GM12878 (cell line): ENCODE data around the gene NLGN3. TPM values are rescaled to one million over a fixed set of nuclear protein-coding genes. Genes with fewer than 3 reads are reported as not detected.
A peak's percentile ranks its signal among the peaks of the same experiment; 100 is the strongest.

Source experiments
- ATF7 ChIP-seq: fragments of 450-650 bp; IDR thresholded peaks from 2 replicates; pipeline ENCODE4 v1.6.1; 2016; ENCODE audit warnings: low read depth, mild to moderate bottlenecking
- BACH1 ChIP-seq: fragments of 450-650 bp; IDR thresholded peaks from 2 replicates; pipeline ENCODE4 v1.6.1; 2017; ENCODE audit warnings: mild to moderate bottlenecking, borderline replicate concordance
- CBFB ChIP-seq: IDR thresholded peaks from 2 replicates; pipeline ENCODE4 v1.6.1; 2016; ENCODE audit warnings: antibody characterized with exemption, low read depth
- CEBPB ChIP-seq, 2 experiments: fragments of 150-350 bp in 1 of 2; IDR thresholded peaks; 2 replicates each; pipeline ENCODE4 v1.6.1; 2012 to 2014; ENCODE audit warnings: low read depth in 2 of 2, low read length in 2 of 2, borderline replicate concordance in 1 of 2, inconsistent platforms in 1 of 2
- DPF2 ChIP-seq: fragments of 450-650 bp; IDR thresholded peaks from 2 replicates; pipeline ENCODE4 v1.6.1; 2017; ENCODE audit warnings: mild to moderate bottlenecking
- FOS ChIP-seq: IDR thresholded peaks from 3 replicates; pipeline ENCODE4 v1.6.1; 2011; ENCODE audit warnings: borderline replicate concordance; ENCODE audit not compliant: insufficient read length; ENCODE audit errors: extremely low read depth
- GABPA ChIP-seq: IDR thresholded peaks from 2 replicates; pipeline ENCODE4 v1.6.1; 2014; ENCODE audit warnings: antibody characterized with exemption, low read depth, mild to moderate bottlenecking, inconsistent platforms
- IKZF1 ChIP-seq: fragments of 450-650 bp; conservative IDR thresholded peaks from 2 replicates; pipeline ENCODE4 v1.6.1; 2017; ENCODE audit warnings: antibody characterized with exemption, mild to moderate bottlenecking
- JUND ChIP-seq: IDR thresholded peaks from 2 replicates; pipeline ENCODE4 v1.6.1; 2012; ENCODE audit warnings: low read depth, mild to moderate bottlenecking, low read length, improper control_type of control experiment, moderate library complexity
- KDM1A ChIP-seq: fragments of 200-600 bp; sonication (generic); IDR thresholded peaks from 2 replicates; pipeline ENCODE4 v1.6.1; 2016; ENCODE audit warnings: borderline replicate concordance
- MXI1 ChIP-seq: fragments of 150-350 bp; IDR thresholded peaks from 2 replicates; pipeline ENCODE4 v1.6.1; 2011; ENCODE audit warnings: low read depth, mild to moderate bottlenecking, inconsistent platforms, low read length, improper control_type of control experiment
- NFYB ChIP-seq: IDR thresholded peaks from 2 replicates; pipeline ENCODE4 v1.6.1; 2011; ENCODE audit warnings: low read depth, mild to moderate bottlenecking, low read length, improper control_type of control experiment, moderate library complexity; ENCODE audit not compliant: insufficient read depth
- PKNOX1 ChIP-seq: fragments of 450-650 bp; IDR thresholded peaks from 2 replicates; pipeline ENCODE4 v1.6.1; 2016; ENCODE audit warnings: mild to moderate bottlenecking
- SMAD5 ChIP-seq: IDR thresholded peaks from 2 replicates; pipeline ENCODE4 v1.6.1; 2016; ENCODE audit warnings: antibody characterized with exemption, low read depth
- SP1 ChIP-seq: IDR thresholded peaks from one replicate; pipeline ENCODE4 v1.6.1; 2011; ENCODE audit warnings: low read depth, low read length
- TCF12 ChIP-seq: IDR thresholded peaks from 2 replicates; pipeline ENCODE4 v1.6.1; 2011; ENCODE audit warnings: low read depth, mild to moderate bottlenecking, low read length
- ZNF592 ChIP-seq: fragments of 450-650 bp; IDR thresholded peaks from 2 replicates; pipeline ENCODE4 v1.6.1; 2017; ENCODE audit warnings: mild to moderate bottlenecking, moderate library complexity
- polyA plus RNA-seq, 11 experiments: library from polyadenylated mRNA; depleted of rRNA in 4 of 11; unstranded in 6 of 11; stranded (reverse) in 5 of 11; fragments of >200 nt; fragmentation: Nextera tagmentation in 4 of 11; fragmentation: Illumina TruSeq in 1 of 11; extraction: Ambion mirVana in 4 of 11; extraction: Trizol in 1 of 11; gene quantifications; 1 replicate in 1 of 11; 2 replicates in 10 of 11; pipeline versions ENCODE4 v1.2.1 to v1.2.3, GENCODE V29; 2011 to 2016; ENCODE audit warnings: inconsistent platforms in 2 of 11, missing spikeins in 2 of 11, low read depth in 1 of 11
- total RNA-seq, 4 experiments: library from RNA; depleted of rRNA in 3 of 4; stranded (reverse); fragments of >200 nt in 3 of 4; fragmentation: Illumina TruSeq in 1 of 4; extraction: Trizol in 1 of 4; gene quantifications; 2 replicates each; pipeline versions ENCODE4 v1.2.1 to v1.2.3, GENCODE V29; 2013 to 2021
- TF ChIP-seq, protein P1 (sequence below): fragments of 450-650 bp; conservative IDR thresholded peaks from 2 replicates; pipeline ENCODE4 v1.6.1; 2017; ENCODE audit warnings: mild to moderate bottlenecking, moderate library complexity
- TF ChIP-seq, protein P2 (sequence below): IDR thresholded peaks from 2 replicates; pipeline ENCODE4 v1.6.1; 2012; ENCODE audit warnings: low read depth, low read length, improper control_type of control experiment
- TF ChIP-seq, protein P3 (sequence below): fragments of 450-650 bp; IDR thresholded peaks from 2 replicates; pipeline ENCODE4 v1.6.1; 2017; ENCODE audit warnings: mild to moderate bottlenecking, low read depth, inconsistent platforms; ENCODE audit not compliant: poor library complexity, severe bottlenecking

Gene NLGN3
- total and polyA plus RNA-seq, 10 of the 15 experiments (the other 5 are each of a cell fraction or from before 2014, with no cell fraction given) = 0.07 to 0.73 (median 0.28) TPM

- TF ChIP-seq, protein P1, sequence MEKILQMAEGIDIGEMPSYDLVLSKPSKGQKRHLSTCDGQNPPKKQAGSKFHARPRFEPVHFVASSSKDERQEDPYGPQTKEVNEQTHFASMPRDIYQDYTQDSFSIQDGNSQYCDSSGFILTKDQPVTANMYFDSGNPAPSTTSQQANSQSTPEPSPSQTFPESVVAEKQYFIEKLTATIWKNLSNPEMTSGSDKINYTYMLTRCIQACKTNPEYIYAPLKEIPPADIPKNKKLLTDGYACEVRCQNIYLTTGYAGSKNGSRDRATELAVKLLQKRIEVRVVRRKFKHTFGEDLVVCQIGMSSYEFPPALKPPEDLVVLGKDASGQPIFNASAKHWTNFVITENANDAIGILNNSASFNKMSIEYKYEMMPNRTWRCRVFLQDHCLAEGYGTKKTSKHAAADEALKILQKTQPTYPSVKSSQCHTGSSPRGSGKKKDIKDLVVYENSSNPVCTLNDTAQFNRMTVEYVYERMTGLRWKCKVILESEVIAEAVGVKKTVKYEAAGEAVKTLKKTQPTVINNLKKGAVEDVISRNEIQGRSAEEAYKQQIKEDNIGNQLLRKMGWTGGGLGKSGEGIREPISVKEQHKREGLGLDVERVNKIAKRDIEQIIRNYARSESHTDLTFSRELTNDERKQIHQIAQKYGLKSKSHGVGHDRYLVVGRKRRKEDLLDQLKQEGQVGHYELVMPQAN = peak; percentile 51
- peak; percentile 76 for TF ChIP-seq CBFB
- no peak for TF ChIP-seq CEBPB (IDR thresholded peaks at IDR 0.05; ENCODE audit: borderline replicate concordance in 1 of 2, low read depth in 2 of 2, low read length in 2 of 2)
- peak; percentile 53; the same call in 1 of the 2 replicates for TF ChIP-seq ATF7
- TF ChIP-seq, protein P2, sequence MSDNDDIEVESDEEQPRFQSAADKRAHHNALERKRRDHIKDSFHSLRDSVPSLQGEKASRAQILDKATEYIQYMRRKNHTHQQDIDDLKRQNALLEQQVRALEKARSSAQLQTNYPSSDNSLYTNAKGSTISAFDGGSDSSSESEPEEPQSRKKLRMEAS = peak; percentile 40; the same call in 1 of the 2 replicates
- peak; percentile 22 for TF ChIP-seq FOS
- peak; percentile 70; the same call in 1 of the 2 replicates for TF ChIP-seq MXI1
- no peak for TF ChIP-seq BACH1
- no peak for TF ChIP-seq ZNF592
- peak; percentile 84 for TF ChIP-seq GABPA
- no peak for TF ChIP-seq KDM1A
- peak; percentile 38; the same call in 1 of the 2 replicates for TF ChIP-seq IKZF1
- peak; percentile 98 for TF ChIP-seq PKNOX1
- TF ChIP-seq NFYB = peak; percentile 93
- 0 out of 2 replicates have a peak, but pooled peaks have one; percentile 21 for TF ChIP-seq TCF12
- TF ChIP-seq, protein P3, sequence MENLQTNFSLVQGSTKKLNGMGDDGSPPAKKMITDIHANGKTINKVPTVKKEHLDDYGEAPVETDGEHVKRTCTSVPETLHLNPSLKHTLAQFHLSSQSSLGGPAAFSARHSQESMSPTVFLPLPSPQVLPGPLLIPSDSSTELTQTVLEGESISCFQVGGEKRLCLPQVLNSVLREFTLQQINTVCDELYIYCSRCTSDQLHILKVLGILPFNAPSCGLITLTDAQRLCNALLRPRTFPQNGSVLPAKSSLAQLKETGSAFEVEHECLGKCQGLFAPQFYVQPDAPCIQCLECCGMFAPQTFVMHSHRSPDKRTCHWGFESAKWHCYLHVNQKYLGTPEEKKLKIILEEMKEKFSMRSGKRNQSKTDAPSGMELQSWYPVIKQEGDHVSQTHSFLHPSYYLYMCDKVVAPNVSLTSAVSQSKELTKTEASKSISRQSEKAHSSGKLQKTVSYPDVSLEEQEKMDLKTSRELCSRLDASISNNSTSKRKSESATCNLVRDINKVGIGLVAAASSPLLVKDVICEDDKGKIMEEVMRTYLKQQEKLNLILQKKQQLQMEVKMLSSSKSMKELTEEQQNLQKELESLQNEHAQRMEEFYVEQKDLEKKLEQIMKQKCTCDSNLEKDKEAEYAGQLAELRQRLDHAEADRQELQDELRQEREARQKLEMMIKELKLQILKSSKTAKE = no peak
- peak; percentile 68 for TF ChIP-seq DPF2
- peak; percentile 65 for TF ChIP-seq SP1
- peak; percentile 48; the same call in 1 of the 2 replicates for TF ChIP-seq SMAD5
- no peak; the same call in 1 of the 2 replicates for TF ChIP-seq JUND
These were observed 37.5 kb downstream of the NLGN3 start (continued) for GRCh38 chrX:71181910-71182799.
